ENCODE results near the gene TTLL5.

The TTLL5 gene

DNA sequence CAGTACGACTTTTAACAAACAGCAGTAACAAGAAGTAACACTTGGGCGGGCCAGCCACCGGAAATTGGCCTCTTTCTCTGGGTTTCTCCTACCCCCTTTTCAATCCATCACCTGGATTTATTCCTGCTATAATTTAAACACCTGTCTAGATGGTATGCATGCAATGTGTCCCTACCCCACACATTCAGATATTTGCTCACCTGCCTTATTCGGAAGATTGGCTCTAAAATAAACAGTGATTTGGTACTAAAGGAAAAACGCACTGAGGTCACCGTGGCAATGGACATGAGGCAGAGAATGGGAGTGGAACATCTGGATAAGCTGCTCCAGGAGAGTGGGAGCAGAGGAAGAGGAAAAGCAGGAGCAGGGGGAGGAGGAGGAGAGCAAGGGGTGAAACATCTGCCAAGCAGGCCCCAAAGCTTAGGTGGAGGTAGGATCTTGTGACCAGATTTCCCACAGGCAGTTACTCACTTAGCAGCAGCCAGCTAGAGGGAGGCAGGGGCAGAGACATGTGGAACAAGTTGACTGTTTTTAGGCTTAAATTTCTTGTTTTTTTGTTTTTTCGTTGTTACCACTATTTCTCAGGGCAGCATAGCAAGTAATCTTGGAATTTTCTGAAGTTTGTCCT is 150.9 kb downstream of the TTLL5 start:
- Histone ChIP-seq H3K36me3 (ENCODE audit: control insufficient read depth, insufficient read depth, low read length) (no peaks in the 10 kb centered on the region), H3K9me3 (ENCODE audit: control insufficient read depth, low read length) (no peaks in the 10 kb centered on the region), H3K27ac (no peak overlapping the region)

DNA sequence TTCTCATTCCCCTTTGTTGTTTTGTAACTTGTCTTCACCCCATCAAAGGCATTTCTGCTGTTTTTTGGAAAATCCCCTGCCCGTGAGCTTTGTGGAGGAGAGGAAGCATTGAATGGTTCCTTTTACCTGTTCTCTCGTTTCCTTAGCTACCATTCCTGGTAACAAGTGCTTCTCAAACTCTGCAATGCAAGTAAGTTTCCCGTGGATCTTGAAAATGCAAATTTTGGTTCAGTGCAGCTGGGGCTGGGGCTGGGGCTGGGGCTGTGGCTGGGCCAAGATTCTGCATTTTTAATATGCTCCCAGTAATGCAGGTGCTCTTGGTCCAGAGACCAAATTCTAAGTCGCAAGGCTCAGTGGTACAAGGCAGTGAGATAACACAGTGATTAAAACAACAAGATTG is 151.6 kb downstream of the TTLL5 start:
- Histone ChIP-seq H3K4me1 (no peaks in the 10 kb centered on the region), H3K79me2 (no peaks in the 10 kb centered on the region), H3K4me3 (ENCODE audit: low read depth, low read length) (no peak overlapping the region), H3K27ac (no peak overlapping the region), H3K9ac (no peak overlapping the region), H3K36me3 (ENCODE audit: control insufficient read depth, insufficient read depth, low read length) (no peaks in the 10 kb centered on the region), H2AFZ (no peak overlapping the region), H3K4me2 (ENCODE audit: low read length) (no peak overlapping the region), H3K27me3 (ENCODE audit: control insufficient read depth, insufficient read depth, low read length) (no peaks in the 10 kb centered on the region), H3K9me3 (ENCODE audit: control insufficient read depth, low read length) (no peaks in the 10 kb centered on the region)
- TF ChIP-seq, protein P1, sequence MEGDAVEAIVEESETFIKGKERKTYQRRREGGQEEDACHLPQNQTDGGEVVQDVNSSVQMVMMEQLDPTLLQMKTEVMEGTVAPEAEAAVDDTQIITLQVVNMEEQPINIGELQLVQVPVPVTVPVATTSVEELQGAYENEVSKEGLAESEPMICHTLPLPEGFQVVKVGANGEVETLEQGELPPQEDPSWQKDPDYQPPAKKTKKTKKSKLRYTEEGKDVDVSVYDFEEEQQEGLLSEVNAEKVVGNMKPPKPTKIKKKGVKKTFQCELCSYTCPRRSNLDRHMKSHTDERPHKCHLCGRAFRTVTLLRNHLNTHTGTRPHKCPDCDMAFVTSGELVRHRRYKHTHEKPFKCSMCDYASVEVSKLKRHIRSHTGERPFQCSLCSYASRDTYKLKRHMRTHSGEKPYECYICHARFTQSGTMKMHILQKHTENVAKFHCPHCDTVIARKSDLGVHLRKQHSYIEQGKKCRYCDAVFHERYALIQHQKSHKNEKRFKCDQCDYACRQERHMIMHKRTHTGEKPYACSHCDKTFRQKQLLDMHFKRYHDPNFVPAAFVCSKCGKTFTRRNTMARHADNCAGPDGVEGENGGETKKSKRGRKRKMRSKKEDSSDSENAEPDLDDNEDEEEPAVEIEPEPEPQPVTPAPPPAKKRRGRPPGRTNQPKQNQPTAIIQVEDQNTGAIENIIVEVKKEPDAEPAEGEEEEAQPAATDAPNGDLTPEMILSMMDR (IDR thresholded peaks at IDR 0.05): no peak

More for the DNA sequence above, 150.9 kb downstream of the TTLL5 start:
- H3K27me3 ChIP-seq (ENCODE audit: control insufficient read depth, insufficient read depth, low read length): no peaks in the 10 kb centered on the region
- no peaks in the 10 kb centered on the region for H3K79me2 ChIP-seq
- no peak overlapping the region for H2AFZ ChIP-seq
- H3K4me3 ChIP-seq (ENCODE audit: low read depth, low read length): no peak overlapping the region
- H3K4me1 ChIP-seq: no peaks in the 10 kb centered on the region
- TF ChIP-seq, protein P1 (IDR thresholded peaks at IDR 0.05): no peak
- H3K4me2 ChIP-seq (ENCODE audit: low read length): no peak overlapping the region
- H3K9ac ChIP-seq: no peak overlapping the region

DNA sequence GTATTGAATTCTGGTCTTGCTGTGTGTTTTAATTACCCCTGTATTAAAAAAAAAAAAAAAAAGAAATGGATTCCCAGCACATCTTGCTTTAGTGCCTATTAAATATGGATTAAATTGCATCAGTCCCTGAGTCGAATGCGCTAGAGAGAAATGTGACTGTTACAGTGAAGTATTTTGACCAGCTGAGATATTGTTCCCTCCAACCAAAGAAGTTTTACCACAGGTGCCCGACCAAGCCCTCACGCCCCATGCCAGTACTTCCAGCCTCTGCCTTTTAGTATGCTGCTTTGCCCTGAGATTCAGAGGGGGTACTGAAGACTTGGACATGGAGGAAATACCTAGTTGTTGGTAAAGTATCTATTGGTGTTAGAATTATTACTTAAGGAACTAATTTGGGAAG is 159.7 kb downstream of the TTLL5 start:
- TF ChIP-seq, protein P1 (IDR thresholded peaks at IDR 0.05): no peak
- no peaks in the 10 kb centered on the region for H3K4me1 ChIP-seq
- H3K9ac ChIP-seq: no peak overlapping the region
- H3K36me3 ChIP-seq (ENCODE audit: control insufficient read depth, insufficient read depth, low read length): no peaks in the 10 kb centered on the region
- H2AFZ ChIP-seq: no peak overlapping the region
- no peaks in the 10 kb centered on the region for H3K27me3 ChIP-seq (ENCODE audit: control insufficient read depth, insufficient read depth, low read length)
- no peak overlapping the region for H3K4me3 ChIP-seq (ENCODE audit: low read depth, low read length)
- no peaks in the 10 kb centered on the region for H3K9me3 ChIP-seq (ENCODE audit: control insufficient read depth, low read length)
- H3K79me2 ChIP-seq: no peaks in the 10 kb centered on the region
- no peak overlapping the region for H3K4me2 ChIP-seq (ENCODE audit: low read length)
- no peak overlapping the region for H3K27ac ChIP-seq

DNA sequence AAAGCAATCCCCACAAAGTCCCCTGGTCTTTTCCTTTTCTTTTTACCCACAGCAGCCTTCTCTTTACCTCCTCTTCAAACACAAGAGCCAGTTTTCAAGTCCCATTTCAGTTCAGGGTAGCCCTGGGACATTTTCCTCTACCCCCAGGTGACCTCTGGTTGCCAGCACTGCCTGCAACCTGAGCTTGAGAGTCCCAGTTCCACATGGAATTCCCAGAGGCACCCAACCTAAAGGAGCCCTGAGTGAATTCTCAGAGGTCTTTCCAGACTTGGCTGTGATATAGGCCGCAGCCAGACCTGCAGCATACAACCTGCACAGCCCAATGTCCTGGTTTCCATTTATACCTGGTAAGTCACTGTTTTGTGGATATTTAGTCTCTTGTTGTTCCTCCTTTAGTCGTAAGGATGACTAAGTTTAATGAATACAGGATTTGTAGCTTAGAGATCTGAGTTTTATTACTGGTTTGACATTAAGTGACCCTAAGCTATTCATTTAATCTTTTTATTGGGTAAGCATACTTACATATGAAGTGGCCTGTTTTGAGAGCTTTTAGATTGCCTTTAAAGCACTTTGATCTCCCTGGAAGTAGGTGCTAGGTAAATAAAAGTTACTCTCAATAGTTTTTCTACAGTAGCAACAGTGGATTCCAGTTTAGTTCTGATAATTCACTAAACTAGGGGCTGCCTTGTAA is 160.9 kb downstream of the TTLL5 start:
- no peaks in the 10 kb centered on the region for H3K36me3 ChIP-seq (ENCODE audit: control insufficient read depth, insufficient read depth, low read length)
- no peaks in the 10 kb centered on the region for H3K27me3 ChIP-seq (ENCODE audit: control insufficient read depth, insufficient read depth, low read length)
- H3K4me2 ChIP-seq (ENCODE audit: low read length): no peak overlapping the region
- H2AFZ ChIP-seq: no peak overlapping the region
- no peak overlapping the region for H3K27ac ChIP-seq
- TF ChIP-seq, protein P1 (IDR thresholded peaks at IDR 0.05): no peak
- no peak overlapping the region for H3K9ac ChIP-seq
- no peaks in the 10 kb centered on the region for H3K9me3 ChIP-seq (ENCODE audit: control insufficient read depth, low read length)
- no peaks in the 10 kb centered on the region for H3K4me1 ChIP-seq
- no peak overlapping the region for H3K4me3 ChIP-seq (ENCODE audit: low read depth, low read length)
- no peaks in the 10 kb centered on the region for H3K79me2 ChIP-seq

All from parathyroid adenoma (tissue), 2 donors.